Measurements from ENCODE around the gene P3H3.

P3H3 gene

GRCh38 chr12:6807170-6807569 lies 21.0 kb upstream of the P3H3 start:
- no peak for DNase-seq (ENCODE audit: low read depth)

GRCh38 chr12:6809056-6809455 lies 19.2 kb upstream of the P3H3 start:
- DNase-seq (ENCODE audit: low read depth), result no peak

- no peak for DNase-seq (ENCODE audit: low read depth)
These were observed 17.4 kb upstream of the P3H3 start for GRCh38 chr12:6810758-6811157.

- DNase-seq (ENCODE audit: low read depth), result no peak
These were observed 14.8 kb upstream of the P3H3 start for GRCh38 chr12:6813363-6813762.

GRCh38 chr12:6816598-6816997 lies 11.6 kb upstream of the P3H3 start:
- DNase-seq (ENCODE audit: low read depth), result no peak

GRCh38 chr12:6817098-6817497 lies 11.1 kb upstream of the P3H3 start:
- DNase-seq (ENCODE audit: low read depth), result no peak

GRCh38 chr12:6817662-6818157 lies 10.5 kb upstream of the P3H3 start:
- DNase-seq (ENCODE audit: low read depth), result no peak

- no peak for DNase-seq (ENCODE audit: low read depth)
These were observed 10.0 kb upstream of the P3H3 start for GRCh38 chr12:6818222-6818621.

- DNase-seq (ENCODE audit: low read depth), result no peak
These were observed 9.6 kb upstream of the P3H3 start for GRCh38 chr12:6818645-6819044.

GRCh38 chr12:6819106-6820030 lies 8.8 kb upstream of the P3H3 start:
- DNase-seq (ENCODE audit: low read depth), result no peak

- DNase-seq (ENCODE audit: low read depth), result no peak
These were observed 8.0 kb upstream of the P3H3 start for GRCh38 chr12:6820166-6820565.

- peak; percentile 22 for DNase-seq (ENCODE audit: low read depth)
These were observed 6.4 kb upstream of the P3H3 start, which contains the start of gene GPR162 for GRCh38 chr12:6821591-6822425. Gene GPR162, plus strand, starts transcription at chr12:6821821. Its CDS starts 2,078 bp downstream, at chr12:6823899.

GRCh38 chr12:6822426-6823135 lies 5.6 kb upstream of the P3H3 start:
- no peak for DNase-seq (ENCODE audit: low read depth)

- no peak for DNase-seq (ENCODE audit: low read depth)
These were observed 4.8 kb upstream of the P3H3 start for GRCh38 chr12:6823182-6824084.

GRCh38 chr12:6824085-6824775 lies 4.0 kb upstream of the P3H3 start:
- no peak for DNase-seq (ENCODE audit: low read depth)

GRCh38 chr12:6824901-6825381 lies 3.3 kb upstream of the P3H3 start:
- DNase-seq (ENCODE audit: low read depth), result no peak

GRCh38 chr12:6825398-6826124 lies 2.6 kb upstream of the P3H3 start:
- DNase-seq (ENCODE audit: low read depth), result peak; percentile 71

- no peak for DNase-seq (ENCODE audit: low read depth)
These were observed 2.0 kb upstream of the P3H3 start for GRCh38 chr12:6826125-6826733.

Data from stromal cell of bone marrow (primary cell).